H4 (cell line): ENCODE results near the gene PCSK2. TPM values are rescaled to one million over a fixed set of nuclear protein-coding genes. Genes with fewer than 3 reads are reported as not detected.
A peak's percentile ranks its signal among the peaks of the same experiment; 100 is the strongest.
"Not testable (repeated sequence)": the region's sequence is repeated elsewhere in the genome, so short reads cannot be mapped to it uniquely, and the experiment has no call there.

Source experiments
- DNase-seq: peaks from one replicate; pipeline ENCODE4 v3.0.0-alpha.2; 2015; ENCODE audit warnings: low spot score
- total RNA-seq: library from RNA; depleted of rRNA; stranded (reverse); fragments of >200 nt; shearing (Covaris generic); gene quantifications from 2 replicates; pipeline ENCODE4 v1.2.3, GENCODE V29; 2014; rRNA removed

Gene PCSK2, protein sequence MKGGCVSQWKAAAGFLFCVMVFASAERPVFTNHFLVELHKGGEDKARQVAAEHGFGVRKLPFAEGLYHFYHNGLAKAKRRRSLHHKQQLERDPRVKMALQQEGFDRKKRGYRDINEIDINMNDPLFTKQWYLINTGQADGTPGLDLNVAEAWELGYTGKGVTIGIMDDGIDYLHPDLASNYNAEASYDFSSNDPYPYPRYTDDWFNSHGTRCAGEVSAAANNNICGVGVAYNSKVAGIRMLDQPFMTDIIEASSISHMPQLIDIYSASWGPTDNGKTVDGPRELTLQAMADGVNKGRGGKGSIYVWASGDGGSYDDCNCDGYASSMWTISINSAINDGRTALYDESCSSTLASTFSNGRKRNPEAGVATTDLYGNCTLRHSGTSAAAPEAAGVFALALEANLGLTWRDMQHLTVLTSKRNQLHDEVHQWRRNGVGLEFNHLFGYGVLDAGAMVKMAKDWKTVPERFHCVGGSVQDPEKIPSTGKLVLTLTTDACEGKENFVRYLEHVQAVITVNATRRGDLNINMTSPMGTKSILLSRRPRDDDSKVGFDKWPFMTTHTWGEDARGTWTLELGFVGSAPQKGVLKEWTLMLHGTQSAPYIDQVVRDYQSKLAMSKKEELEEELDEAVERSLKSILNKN
- total RNA-seq, result 1.6 TPM in 1 of 2 replicates, not detected in the other

GRCh38 chr20:17226410-17227218 is at the start of gene PCSK2:
PCSK2 (plus strand) TSS chr20:17227040; CDS start chr20:17227306, 266 bp downstream.
- DNase-seq, result peak; percentile 60

GRCh38 chr20:17177341-17177740 is 49.5 kb upstream of the PCSK2 start:
- no peak for DNase-seq

GRCh38 chr20:17179840-17180239 is 47.0 kb upstream of the PCSK2 start:
- no peak for DNase-seq

DNA sequence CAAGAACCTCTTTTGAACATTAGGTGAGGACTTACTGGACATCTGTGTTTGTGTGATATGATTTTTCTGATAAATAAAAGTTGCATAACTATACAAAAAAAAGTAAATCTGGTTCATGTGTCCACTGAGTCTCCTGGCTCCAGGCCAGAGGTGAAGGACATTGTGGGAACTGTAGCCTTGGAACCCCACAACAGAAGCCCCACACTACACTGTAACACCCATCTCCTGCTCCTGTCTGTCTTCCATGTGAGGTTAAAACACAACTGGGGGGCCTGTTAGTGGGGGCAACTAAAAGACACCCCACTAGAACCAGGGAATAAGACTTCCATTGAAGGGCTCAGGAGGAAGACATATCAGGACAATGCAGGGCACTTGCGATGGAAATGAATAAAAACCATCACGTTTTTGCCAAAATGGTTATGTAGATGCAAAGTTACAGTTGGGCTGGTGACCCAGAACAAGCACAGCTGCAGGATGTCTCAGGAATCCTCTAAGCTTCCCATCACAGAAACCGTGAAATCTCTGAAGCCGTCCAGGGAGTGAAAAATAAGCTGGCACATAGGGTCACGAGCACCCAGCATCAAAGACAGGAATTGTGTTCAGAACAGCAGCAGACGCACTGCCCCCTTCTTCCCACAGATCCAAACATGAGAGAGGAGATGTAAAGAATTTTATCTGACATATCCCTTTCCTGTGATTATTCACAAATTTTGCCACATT is 36.7 kb upstream of the PCSK2 start:
- DNase-seq, result no peak

DNA sequence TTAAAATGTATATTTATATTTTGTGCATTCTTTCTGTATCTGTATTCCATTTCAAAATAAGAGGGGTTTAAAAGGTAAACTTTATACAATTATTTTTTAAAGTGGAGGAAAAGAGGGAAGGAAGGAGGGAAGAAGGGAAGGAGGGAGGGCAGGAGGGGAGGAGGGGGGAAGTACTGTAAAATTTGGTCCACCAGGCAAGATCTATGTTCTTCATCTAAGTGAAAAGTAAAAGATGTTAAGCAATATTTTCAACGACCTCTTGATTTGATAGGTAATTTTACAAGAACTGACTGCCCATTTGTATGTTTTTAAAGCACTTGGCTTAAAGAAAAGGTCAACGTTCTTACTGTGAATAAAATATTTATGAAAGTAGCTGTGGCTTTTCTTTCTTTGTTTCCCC is 29.8 kb upstream of the PCSK2 start:
- no peak for DNase-seq

DNA sequence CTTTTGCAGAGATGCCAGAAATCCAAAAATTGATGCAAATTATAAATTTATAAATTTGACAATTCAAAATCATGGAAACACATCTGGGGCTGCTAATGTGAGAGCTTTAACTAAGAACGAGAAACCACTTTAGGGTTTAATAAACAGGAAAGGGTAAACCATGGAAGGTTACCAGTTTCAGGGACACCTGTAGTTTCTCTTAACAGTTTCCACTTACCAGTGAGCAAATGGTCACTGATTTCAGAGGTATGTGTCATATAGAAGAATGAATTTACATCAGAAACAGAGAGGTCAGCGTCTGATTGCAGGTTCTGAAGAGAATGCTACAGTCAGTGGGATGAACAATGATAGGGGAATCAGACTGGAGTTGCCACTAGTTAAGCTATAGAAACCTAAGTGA is 24.8 kb upstream of the PCSK2 start:
- DNase-seq, result no peak

DNA sequence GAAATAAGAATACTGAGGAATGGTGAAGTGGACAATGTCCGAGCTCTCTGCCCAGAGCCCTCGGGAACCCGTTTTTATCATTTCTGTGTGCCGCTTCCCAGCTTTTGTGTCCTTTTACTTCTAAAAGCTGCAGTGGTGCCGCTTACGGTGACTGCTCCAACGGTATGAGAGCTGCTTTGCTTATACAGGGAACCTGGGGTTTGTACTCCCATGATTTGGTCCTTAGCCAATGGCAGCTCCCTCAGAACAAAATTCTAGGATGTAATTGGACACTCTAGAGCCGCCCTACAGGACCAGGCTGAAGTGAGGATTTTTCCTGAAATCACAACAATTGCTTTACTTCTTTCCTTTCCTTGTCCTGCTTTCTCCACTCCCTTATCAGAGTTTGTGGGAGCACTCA is 24.2 kb upstream of the PCSK2 start:
- DNase-seq, result peak; percentile 20

- DNase-seq, result no peak
Observed at GRCh38 chr20:17205084-17205813, 21.6 kb upstream of the PCSK2 start.

- no peak for DNase-seq
Observed at GRCh38 chr20:17210387-17210786, 16.5 kb upstream of the PCSK2 start.

GRCh38 chr20:17210983-17211382 is 15.9 kb upstream of the PCSK2 start:
- peak; percentile 42 for DNase-seq

GRCh38 chr20:17215167-17215566 is 11.7 kb upstream of the PCSK2 start:
- DNase-seq, result no peak

- not testable (repeated sequence) for DNase-seq
Observed at GRCh38 chr20:17219856-17220255, 7.0 kb upstream of the PCSK2 start.

DNA sequence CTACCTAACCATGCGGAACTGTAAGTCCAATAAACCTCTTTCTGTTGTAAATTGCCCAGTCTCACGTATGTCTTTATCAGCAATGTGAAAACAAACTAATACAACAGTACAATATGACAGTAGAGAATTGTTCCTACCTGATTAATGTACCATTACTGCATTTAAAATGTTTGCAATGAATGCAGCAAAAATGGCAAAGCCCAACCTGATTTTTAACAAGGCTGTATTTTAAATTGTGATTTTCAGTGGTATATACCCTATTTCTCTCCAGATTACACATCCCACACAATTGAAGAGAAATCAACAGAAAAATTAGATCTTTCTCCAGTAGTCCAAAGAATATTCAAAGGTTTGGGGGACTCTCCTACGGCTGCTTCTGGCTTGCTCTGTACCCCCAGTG is 3.3 kb upstream of the PCSK2 start:
- no peak for DNase-seq

- DNase-seq, result no peak
Observed at GRCh38 chr20:17225851-17226409, 910 bp upstream of the PCSK2 start.

DNA sequence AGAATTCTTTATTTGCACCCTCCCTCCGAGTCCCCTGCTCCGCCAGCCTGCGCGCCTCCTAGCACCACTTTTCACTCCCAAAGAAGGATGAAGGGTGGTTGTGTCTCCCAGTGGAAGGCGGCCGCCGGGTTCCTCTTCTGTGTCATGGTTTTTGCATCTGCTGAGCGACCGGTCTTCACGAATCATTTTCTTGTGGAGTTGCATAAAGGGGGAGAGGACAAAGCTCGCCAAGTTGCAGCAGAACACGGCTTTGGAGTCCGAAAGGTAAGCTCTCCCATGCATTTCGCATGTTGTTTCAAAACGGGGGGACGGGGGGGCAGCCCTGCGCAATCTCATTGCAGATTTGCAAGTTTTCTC is 357 bp downstream of the PCSK2 start:
- DNase-seq, result no peak

GRCh38 chr20:17227669-17228623 is 1.1 kb downstream of the PCSK2 start:
- no peak for DNase-seq

DNA sequence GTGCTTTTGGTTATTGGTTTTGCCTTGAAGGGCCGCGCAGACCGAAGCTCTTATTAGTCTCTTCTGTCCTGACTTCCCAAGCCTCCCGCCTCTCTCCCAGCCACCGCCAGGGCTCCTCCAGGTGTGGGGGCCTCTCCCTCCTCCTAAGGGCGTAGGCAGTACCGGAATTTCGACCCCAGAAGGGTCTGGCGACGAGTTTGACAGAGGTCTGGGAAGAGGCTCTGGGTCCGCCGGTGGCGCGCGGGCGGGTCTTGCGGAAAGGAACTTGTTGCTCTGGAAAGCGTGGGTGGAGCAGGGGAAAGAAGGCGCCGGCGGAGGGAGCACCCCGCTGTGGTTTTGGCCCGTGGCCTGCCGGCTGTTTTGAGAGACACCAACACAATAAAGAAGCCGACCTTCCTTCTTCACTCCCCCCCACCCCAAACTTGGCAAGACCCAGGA is 1.8 kb downstream of the PCSK2 start:
- no peak for DNase-seq

DNA sequence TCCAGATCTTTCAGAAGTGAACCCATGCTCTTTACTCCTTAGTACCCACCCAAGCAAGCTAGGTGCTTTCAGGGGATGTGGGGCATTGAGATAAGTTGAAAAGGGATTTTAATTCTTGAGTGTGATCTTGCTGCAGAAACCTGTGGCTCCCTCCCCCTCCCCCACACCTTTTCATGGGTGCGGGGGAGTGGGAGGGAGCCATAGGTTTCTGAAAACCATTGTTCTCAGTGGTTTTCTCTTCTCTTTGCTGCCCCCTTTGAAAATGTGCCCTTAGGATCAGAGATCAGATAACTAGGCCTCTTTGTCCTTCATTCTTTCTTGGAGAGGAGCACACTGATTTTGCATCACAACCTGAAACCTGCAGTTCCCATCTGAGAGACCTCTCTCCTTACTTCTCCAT is 2.4 kb downstream of the PCSK2 start:
- no peak for DNase-seq

DNA sequence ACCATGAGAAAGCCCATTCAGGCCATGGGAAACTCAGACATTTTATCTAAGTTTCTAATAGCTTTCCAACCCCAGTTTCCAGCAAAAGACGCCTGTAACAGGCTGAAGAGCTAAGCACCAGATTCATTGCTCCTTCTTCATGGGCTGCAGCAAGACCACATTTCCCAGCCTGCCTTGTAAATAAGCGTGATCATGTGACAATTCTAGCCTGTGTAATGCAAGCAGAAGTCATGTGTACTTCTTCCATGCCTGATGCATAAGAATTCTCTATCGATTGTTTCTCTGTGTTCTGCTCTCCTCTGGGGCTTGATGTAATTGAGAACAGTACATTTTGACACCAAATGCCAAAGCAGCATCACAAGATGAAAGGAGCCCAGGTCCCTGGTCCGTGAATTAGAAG is 6.8 kb downstream of the PCSK2 start:
- DNase-seq, result no peak

- DNase-seq, result no peak
Observed at GRCh38 chr20:17236766-17237165, 9.9 kb downstream of the PCSK2 start.
